Measurements from ENCODE around the gene C2orf72. TPM values are rescaled to one million over a fixed set of nuclear protein-coding genes. Genes with fewer than 3 reads are reported as not detected.

C2orf72 gene
- total RNA-seq, 1 donor from 2014 or later: 20.5 TPM

DNA sequence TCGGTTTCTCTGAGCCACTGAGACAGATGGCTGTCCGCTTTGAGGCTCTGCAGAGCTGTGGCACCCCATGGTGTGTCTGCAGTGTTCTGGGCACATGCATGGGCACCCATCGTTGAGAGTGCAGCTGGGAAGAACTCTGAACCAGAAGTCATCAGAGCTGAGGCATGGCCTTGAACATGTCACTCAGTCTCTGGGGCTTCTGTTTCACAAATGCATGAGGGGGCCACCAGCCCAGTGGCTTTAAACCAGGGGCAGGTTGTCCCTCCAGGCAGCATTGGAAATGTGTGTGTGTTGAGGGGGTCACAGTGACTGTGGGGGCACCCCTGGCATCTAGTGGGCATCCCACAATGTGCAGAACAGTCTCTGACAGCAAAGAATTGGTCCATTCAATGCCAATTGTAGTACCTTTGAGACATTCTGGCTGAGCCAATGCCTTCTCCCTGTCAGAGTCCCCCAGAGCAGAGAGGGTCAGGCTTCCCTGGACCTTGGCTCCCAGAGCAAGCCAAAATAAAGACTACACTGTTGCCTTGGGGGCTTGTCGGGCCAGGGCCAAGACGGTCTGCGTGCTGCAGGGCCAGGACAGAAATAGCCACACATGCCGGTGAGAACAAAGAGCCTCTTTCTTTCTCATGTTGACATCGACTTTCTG, 10.1 kb downstream of the C2orf72 start:
- Histone ChIP-seq H3K27ac (no peak overlapping the region), H3K27me3 (no peaks in the 10 kb centered on the region), H3K4me3 (no peak overlapping the region), H3K9me3 (no peaks in the 10 kb centered on the region), H3K4me1 (no peaks in the 10 kb centered on the region), H3K36me3 (no peaks in the 10 kb centered on the region)
- TF ChIP-seq, protein P1, sequence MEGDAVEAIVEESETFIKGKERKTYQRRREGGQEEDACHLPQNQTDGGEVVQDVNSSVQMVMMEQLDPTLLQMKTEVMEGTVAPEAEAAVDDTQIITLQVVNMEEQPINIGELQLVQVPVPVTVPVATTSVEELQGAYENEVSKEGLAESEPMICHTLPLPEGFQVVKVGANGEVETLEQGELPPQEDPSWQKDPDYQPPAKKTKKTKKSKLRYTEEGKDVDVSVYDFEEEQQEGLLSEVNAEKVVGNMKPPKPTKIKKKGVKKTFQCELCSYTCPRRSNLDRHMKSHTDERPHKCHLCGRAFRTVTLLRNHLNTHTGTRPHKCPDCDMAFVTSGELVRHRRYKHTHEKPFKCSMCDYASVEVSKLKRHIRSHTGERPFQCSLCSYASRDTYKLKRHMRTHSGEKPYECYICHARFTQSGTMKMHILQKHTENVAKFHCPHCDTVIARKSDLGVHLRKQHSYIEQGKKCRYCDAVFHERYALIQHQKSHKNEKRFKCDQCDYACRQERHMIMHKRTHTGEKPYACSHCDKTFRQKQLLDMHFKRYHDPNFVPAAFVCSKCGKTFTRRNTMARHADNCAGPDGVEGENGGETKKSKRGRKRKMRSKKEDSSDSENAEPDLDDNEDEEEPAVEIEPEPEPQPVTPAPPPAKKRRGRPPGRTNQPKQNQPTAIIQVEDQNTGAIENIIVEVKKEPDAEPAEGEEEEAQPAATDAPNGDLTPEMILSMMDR (IDR thresholded peaks at IDR 0.05): no peak
- intact Hi-C loops (cut with DNase I): no loop called here
- DNase-seq (ENCODE audit: low spot score in 2 of 2): no peak

DNA sequence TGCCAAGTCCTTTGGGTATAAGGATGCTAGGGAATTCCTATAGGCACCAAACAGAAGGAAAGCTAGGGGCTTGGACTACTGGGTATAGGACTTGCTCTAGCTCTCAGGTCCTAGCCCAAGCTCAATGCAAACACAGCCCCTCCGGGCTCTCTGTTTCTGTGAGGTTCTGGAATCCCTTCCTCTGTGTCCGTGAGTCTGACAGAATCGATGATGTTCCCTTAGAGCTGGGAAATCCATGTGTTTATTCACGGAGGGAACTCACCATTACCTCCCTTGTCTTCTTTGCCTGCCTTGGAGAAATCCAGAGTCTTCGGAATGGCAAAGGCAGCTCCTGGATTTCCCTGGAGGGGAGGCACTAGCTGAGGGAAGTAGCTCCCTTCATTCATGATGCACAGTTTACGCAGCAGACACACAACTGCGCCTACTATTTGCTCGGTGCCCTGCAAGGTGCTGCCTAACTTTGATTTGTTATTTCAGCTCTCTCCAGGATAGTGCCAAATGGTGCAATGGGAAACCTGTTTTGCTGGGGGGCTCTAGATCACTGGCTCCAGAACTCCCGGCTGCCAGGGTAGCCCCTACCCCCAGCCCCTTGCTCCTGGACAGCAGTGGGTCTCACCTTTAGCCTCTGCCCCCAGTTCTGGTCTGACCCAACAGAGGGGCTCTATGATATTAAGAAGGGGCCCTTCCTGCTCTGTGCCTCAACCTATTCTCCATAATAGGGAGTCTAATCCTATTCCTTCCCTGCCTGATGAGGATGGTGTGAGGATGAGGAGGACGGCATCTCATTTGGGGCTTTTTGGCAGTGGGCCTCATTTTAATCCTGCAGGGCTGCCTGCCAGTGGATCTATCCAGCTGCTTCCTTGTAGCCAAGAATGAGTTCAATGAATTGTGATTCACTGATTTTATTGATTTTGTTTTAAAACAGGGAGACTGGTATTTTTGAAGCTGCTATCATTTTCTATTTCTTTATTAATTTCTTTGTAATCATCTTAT, 10.9 kb downstream of the C2orf72 start:
- TF ChIP-seq, protein P1 (IDR thresholded peaks at IDR 0.05): no peak
- no peak overlapping the region for H3K27ac ChIP-seq
- DNase-seq (ENCODE audit: low spot score in 2 of 2): no peak
- H3K4me1 ChIP-seq: peaks cover 0 to 2% of the 10 kb centered on the region in 2 donors
- H3K36me3 ChIP-seq: no peaks in the 10 kb centered on the region
- no peaks in the 10 kb centered on the region for H3K9me3 ChIP-seq
- intact Hi-C loops (cut with DNase I): no loop called here
- no peak overlapping the region for H3K4me3 ChIP-seq
- no peaks in the 10 kb centered on the region for H3K27me3 ChIP-seq

DNA sequence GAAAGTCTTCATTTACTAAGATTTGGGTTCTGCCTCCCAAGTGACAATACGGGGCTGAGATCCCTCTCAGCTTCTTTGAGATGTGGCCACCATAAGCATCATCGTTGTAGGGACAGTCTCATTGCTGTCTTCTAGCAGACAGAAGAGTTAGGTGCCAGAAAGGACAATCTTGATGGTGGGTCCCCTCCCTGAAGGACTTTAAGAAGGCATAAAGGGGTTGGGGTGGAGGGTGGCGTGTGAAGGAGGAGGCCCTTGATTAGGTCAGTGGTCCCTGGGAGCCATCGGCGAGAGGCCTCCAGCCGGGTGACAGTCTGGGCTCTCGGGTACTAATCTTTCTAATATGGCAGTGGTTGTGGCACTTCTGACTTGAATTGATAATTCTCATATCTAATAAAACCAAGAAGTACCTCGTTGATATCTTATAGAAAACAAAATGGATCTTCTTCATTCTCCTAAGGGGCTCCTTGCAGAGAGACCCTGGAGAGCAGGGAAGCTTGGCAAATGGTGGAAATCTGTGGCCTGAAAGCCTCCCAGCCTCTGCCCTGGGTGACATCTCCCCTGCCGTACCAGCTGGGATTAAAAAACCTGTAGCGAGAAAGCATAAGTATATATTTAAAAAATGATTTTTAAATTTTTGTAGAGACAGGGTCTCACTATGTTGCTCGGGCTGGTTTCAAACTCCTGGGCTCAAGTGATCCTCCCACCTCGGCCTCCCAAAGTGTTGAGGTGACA, 12.1 kb downstream of the C2orf72 start:
- no peak for DNase-seq (ENCODE audit: low spot score in 2 of 2)
- H3K27ac ChIP-seq: no peak overlapping the region

DNA sequence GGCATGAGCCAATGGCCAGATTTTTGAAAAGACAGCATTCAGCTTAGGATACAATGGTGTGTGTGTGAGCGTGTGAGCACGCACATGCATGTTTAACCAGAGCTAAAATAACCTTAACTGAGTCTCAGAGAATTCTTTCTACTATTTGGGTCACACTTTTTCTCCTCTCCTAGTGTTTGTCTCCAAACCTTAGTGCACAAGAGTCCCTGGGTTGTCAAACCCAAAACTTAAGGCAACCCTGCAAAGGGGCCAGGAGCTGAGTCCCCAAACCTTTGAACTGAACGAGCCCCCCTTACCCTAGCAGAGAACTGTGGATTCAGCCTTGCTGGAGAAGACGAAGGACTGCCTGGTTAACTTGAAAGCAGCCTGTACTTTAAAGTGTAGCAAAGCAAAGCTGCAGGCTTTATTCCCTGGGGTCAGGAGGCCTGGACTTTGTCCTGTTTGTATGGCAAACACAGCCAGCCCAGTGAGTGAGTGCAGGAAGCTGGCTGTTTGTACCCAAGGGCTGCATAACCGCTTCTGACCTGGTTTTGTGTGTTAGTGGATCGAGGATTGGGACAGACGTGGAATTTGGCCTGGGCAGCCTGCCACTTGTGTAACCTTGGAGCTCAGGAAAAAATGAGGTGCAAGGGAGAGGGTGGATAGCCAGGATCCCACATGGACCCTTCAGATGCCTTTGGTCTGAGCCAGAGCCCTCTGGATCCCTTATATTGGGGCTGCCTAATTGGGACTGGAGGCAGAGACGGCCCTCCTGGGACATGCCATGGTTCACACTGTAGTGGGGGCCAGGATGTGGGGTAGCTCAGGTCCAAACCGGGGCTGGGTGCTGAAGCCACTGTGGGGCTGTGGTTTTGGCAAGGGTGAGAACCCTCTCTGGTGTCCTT, 12.9 kb downstream of the C2orf72 start:
- H3K36me3 ChIP-seq: no peaks in the 10 kb centered on the region
- intact Hi-C loops (cut with DNase I): loop anchor here (5.0 kb wide), 1 partner anchor 362 kb away; no protein-coding TSS in a partner anchor
- no peaks in the 10 kb centered on the region for H3K27me3 ChIP-seq
- DNase-seq (ENCODE audit: low spot score in 2 of 2): no peak
- H3K4me3 ChIP-seq: no peak overlapping the region
- H3K27ac ChIP-seq: no peak overlapping the region
- peaks cover 0 to 2% of the 10 kb centered on the region in 2 donors for H3K4me1 ChIP-seq
- TF ChIP-seq, protein P1 (IDR thresholded peaks at IDR 0.05): no peak
- no peaks in the 10 kb centered on the region for H3K9me3 ChIP-seq

More for the DNA sequence above, 12.1 kb downstream of the C2orf72 start:
- intact Hi-C loops (cut with DNase I): loop anchor here (5.0 kb wide), 1 partner anchor 363 kb away; no protein-coding TSS in a partner anchor
- Histone ChIP-seq H3K36me3 (no peaks in the 10 kb centered on the region), H3K9me3 (no peaks in the 10 kb centered on the region), H3K4me3 (no peak overlapping the region), H3K4me1 (peaks cover 0 to 2% of the 10 kb centered on the region in 2 donors), H3K27me3 (no peaks in the 10 kb centered on the region)
- TF ChIP-seq, protein P1 (IDR thresholded peaks at IDR 0.05): no peak
